ENCODE results near the gene EPN2. TPM values are rescaled to one million over a fixed set of nuclear protein-coding genes. Genes with fewer than 3 reads are reported as not detected.

The EPN2 gene
- total RNA-seq, 1 donor from 2014 or later: 9.3 TPM

GRCh38 chr17:19317359-19318095 lies 80.4 kb downstream of the EPN2 start:
- DNase-seq (ENCODE audit: low spot score): no peak
- no peak overlapping the region for H3K27ac Mint-ChIP-seq
- H3K4me1 Mint-ChIP-seq (ENCODE audit: low read depth): no peaks in the 10 kb centered on the region
- H3K4me3 Mint-ChIP-seq: no peak overlapping the region
- H3K36me3 Mint-ChIP-seq (ENCODE audit: low read depth): no peaks in the 10 kb centered on the region
- no peaks in the 10 kb centered on the region for H3K9me3 Mint-ChIP-seq
- intact Hi-C loops (cut with micrococcal nuclease): no loop called here
- H3K27me3 Mint-ChIP-seq (ENCODE audit: insufficient read depth): peaks cover 2% of the 10 kb centered on the region

GRCh38 chr17:19318611-19319010 lies 81.4 kb downstream of the EPN2 start:
- Mint-ChIP-seq H3K4me1 (ENCODE audit: low read depth) (no peaks in the 10 kb centered on the region), H3K27me3 (ENCODE audit: insufficient read depth) (peaks cover 4% of the 10 kb centered on the region), H3K9me3 (no peaks in the 10 kb centered on the region), H3K4me3 (no peak overlapping the region), H3K27ac (no peak overlapping the region), H3K36me3 (ENCODE audit: low read depth) (no peaks in the 10 kb centered on the region)
- DNase-seq (ENCODE audit: low spot score): no peak
- intact Hi-C loops (cut with micrococcal nuclease): no loop called here

GRCh38 chr17:19319771-19320505 lies 82.8 kb downstream of the EPN2 start:
- DNase-seq (ENCODE audit: low spot score): no peak
- Mint-ChIP-seq H3K4me1 (ENCODE audit: low read depth) (no peaks in the 10 kb centered on the region), H3K36me3 (ENCODE audit: low read depth) (no peaks in the 10 kb centered on the region), H3K9me3 (peaks cover 2% of the 10 kb centered on the region), H3K4me3 (no peak overlapping the region), H3K27me3 (ENCODE audit: insufficient read depth) (peaks cover 4% of the 10 kb centered on the region), H3K27ac (no peak overlapping the region)
- intact Hi-C loops (cut with micrococcal nuclease): no loop called here

GRCh38 chr17:19320876-19321275 lies 83.7 kb downstream of the EPN2 start:
- Mint-ChIP-seq H3K9me3 (peaks cover 11% of the 10 kb centered on the region), H3K36me3 (ENCODE audit: low read depth) (no peaks in the 10 kb centered on the region), H3K27ac (no peak overlapping the region), H3K27me3 (ENCODE audit: insufficient read depth) (peaks cover 5% of the 10 kb centered on the region), H3K4me3 (no peak overlapping the region), H3K4me1 (ENCODE audit: low read depth) (no peaks in the 10 kb centered on the region)
- intact Hi-C loops (cut with micrococcal nuclease): no loop called here
- DNase-seq (ENCODE audit: low spot score): no peak

- no peak for DNase-seq (ENCODE audit: low spot score)
- peaks cover 14% of the 10 kb centered on the region for H3K9me3 Mint-ChIP-seq
- no peaks in the 10 kb centered on the region for H3K4me1 Mint-ChIP-seq (ENCODE audit: low read depth)
- no peaks in the 10 kb centered on the region for H3K36me3 Mint-ChIP-seq (ENCODE audit: low read depth)
- H3K27ac Mint-ChIP-seq: no peak overlapping the region
- peaks cover 5% of the 10 kb centered on the region for H3K27me3 Mint-ChIP-seq (ENCODE audit: insufficient read depth)
- no peak overlapping the region for H3K4me3 Mint-ChIP-seq
- intact Hi-C loops (cut with micrococcal nuclease): no loop called here
Measured at GRCh38 chr17:19321481-19322128, 84.4 kb downstream of the EPN2 start.

GRCh38 chr17:19322129-19322505 lies 85.0 kb downstream of the EPN2 start:
- intact Hi-C loops (cut with micrococcal nuclease): no loop called here
- Mint-ChIP-seq H3K36me3 (ENCODE audit: low read depth) (no peaks in the 10 kb centered on the region), H3K9me3 (peaks cover 14% of the 10 kb centered on the region), H3K27me3 (ENCODE audit: insufficient read depth) (peaks cover 5% of the 10 kb centered on the region), H3K4me1 (ENCODE audit: low read depth) (no peaks in the 10 kb centered on the region), H3K4me3 (no peak overlapping the region), H3K27ac (no peak overlapping the region)
- no peak for DNase-seq (ENCODE audit: low spot score)

GRCh38 chr17:19322861-19323260 lies 85.7 kb downstream of the EPN2 start:
- intact Hi-C loops (cut with micrococcal nuclease): no loop called here
- H3K4me1 Mint-ChIP-seq (ENCODE audit: low read depth): no peaks in the 10 kb centered on the region
- H3K9me3 Mint-ChIP-seq: peaks cover 14% of the 10 kb centered on the region
- peaks cover 5% of the 10 kb centered on the region for H3K27me3 Mint-ChIP-seq (ENCODE audit: insufficient read depth)
- no peak overlapping the region for H3K4me3 Mint-ChIP-seq
- no peak for DNase-seq (ENCODE audit: low spot score)
- H3K27ac Mint-ChIP-seq: no peak overlapping the region
- no peaks in the 10 kb centered on the region for H3K36me3 Mint-ChIP-seq (ENCODE audit: low read depth)

- intact Hi-C loops (cut with micrococcal nuclease): no loop called here
- no peaks in the 10 kb centered on the region for H3K4me1 Mint-ChIP-seq (ENCODE audit: low read depth)
- DNase-seq (ENCODE audit: low spot score): no peak
- H3K9me3 Mint-ChIP-seq: peaks cover 14% of the 10 kb centered on the region
- no peaks in the 10 kb centered on the region for H3K36me3 Mint-ChIP-seq (ENCODE audit: low read depth)
- no peak overlapping the region for H3K27ac Mint-ChIP-seq
- peaks cover 6% of the 10 kb centered on the region for H3K27me3 Mint-ChIP-seq (ENCODE audit: insufficient read depth)
- H3K4me3 Mint-ChIP-seq: no peak overlapping the region
Measured at GRCh38 chr17:19325542-19325941, 88.4 kb downstream of the EPN2 start.

GRCh38 chr17:19327031-19327783 lies 90.0 kb downstream of the EPN2 start:
- Mint-ChIP-seq H3K27ac (no peak overlapping the region), H3K27me3 (ENCODE audit: insufficient read depth) (peaks cover 6% of the 10 kb centered on the region), H3K4me3 (no peak overlapping the region), H3K36me3 (ENCODE audit: low read depth) (no peaks in the 10 kb centered on the region), H3K4me1 (ENCODE audit: low read depth) (no peaks in the 10 kb centered on the region), H3K9me3 (peaks cover 14% of the 10 kb centered on the region)
- DNase-seq (ENCODE audit: low spot score): no peak
- intact Hi-C loops (cut with micrococcal nuclease): no loop called here

- Mint-ChIP-seq H3K4me1 (ENCODE audit: low read depth) (peaks cover 5% of the 10 kb centered on the region), H3K27ac (no peak overlapping the region), H3K36me3 (ENCODE audit: low read depth) (no peaks in the 10 kb centered on the region), H3K4me3 (no peak overlapping the region), H3K9me3 (peaks cover 14% of the 10 kb centered on the region), H3K27me3 (ENCODE audit: insufficient read depth) (peaks cover 4% of the 10 kb centered on the region)
- intact Hi-C loops (cut with micrococcal nuclease): no loop called here
- no peak for DNase-seq (ENCODE audit: low spot score)
Measured at GRCh38 chr17:19328441-19329061, 91.4 kb downstream of the EPN2 start.

- H3K27me3 Mint-ChIP-seq (ENCODE audit: insufficient read depth): peaks cover 4% of the 10 kb centered on the region
- intact Hi-C loops (cut with micrococcal nuclease): no loop called here
- no peak for DNase-seq (ENCODE audit: low spot score)
- H3K9me3 Mint-ChIP-seq: peaks cover 14% of the 10 kb centered on the region
- H3K27ac Mint-ChIP-seq: no peak overlapping the region
- no peak overlapping the region for H3K4me3 Mint-ChIP-seq
- peaks cover 5% of the 10 kb centered on the region for H3K4me1 Mint-ChIP-seq (ENCODE audit: low read depth)
- no peaks in the 10 kb centered on the region for H3K36me3 Mint-ChIP-seq (ENCODE audit: low read depth)
Measured at GRCh38 chr17:19329136-19329535, 92.0 kb downstream of the EPN2 start.

- peaks cover 4% of the 10 kb centered on the region for H3K27me3 Mint-ChIP-seq (ENCODE audit: insufficient read depth)
- no peak overlapping the region for H3K27ac Mint-ChIP-seq
- no peaks in the 10 kb centered on the region for H3K36me3 Mint-ChIP-seq (ENCODE audit: low read depth)
- DNase-seq (ENCODE audit: low spot score): no peak
- H3K4me3 Mint-ChIP-seq: no peak overlapping the region
- peaks cover 5% of the 10 kb centered on the region for H3K4me1 Mint-ChIP-seq (ENCODE audit: low read depth)
- H3K9me3 Mint-ChIP-seq: peaks cover 13% of the 10 kb centered on the region
- intact Hi-C loops (cut with micrococcal nuclease): no loop called here
Measured at GRCh38 chr17:19329839-19330238, 92.7 kb downstream of the EPN2 start.
